ENCODE data around the gene PZP.

PZP gene

DNA sequence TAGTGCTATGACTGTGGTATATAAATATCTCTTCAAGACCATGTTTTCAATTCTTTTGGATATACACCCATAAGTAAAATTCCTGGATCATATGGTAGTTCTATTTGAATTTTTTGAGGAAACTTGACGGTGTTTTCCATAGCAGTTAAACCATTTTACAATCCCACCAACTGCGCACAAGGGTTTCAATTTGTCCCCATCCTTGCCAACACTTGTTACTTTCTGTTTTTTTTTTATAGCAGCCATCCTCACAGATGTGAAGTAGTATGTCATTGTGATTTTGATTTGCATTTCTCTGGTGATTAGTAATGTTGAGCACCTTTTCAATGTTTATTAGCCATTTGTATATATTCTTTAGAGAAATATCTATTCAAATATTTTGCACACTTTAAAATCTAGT, 78.0 kb downstream of the PZP start:
- WGBS (ENCODE audit: extremely low coverage, insufficient coverage, low lambda C conversion rate) = no CpG with 5 or more reads among the region's 2 CpGs
- H2BK5ac ChIP-seq (ENCODE audit: low read length) = no peak overlapping the region
- no peaks in the 10 kb centered on the region for H3K79me2 ChIP-seq (ENCODE audit: control insufficient read depth, insufficient read depth, low read length)
- no peak overlapping the region for H4K8ac ChIP-seq (ENCODE audit: low read depth, low read length)
- H4K5ac ChIP-seq (ENCODE audit: low read length) = no peak overlapping the region
- H2BK15ac ChIP-seq (replicated peaks; ENCODE audit: low read depth) = no peak overlapping the region
- no peak overlapping the region for H3K23ac ChIP-seq (ENCODE audit: low read length)
- no peak overlapping the region for H3K4me2 ChIP-seq (ENCODE audit: low read length)
- DNase-seq = no peak
- H2AK5ac ChIP-seq (ENCODE audit: low read length) = no peak overlapping the region
- H3K27ac ChIP-seq (ENCODE audit: low read depth, low read length) = no peak overlapping the region
- H3K4me1 ChIP-seq (ENCODE audit: control insufficient read depth, low read depth, low read length) = no peaks in the 10 kb centered on the region
- no peak overlapping the region for H3K4me3 ChIP-seq (ENCODE audit: low read length)
- no peaks in the 10 kb centered on the region for H3K36me3 ChIP-seq (ENCODE audit: control insufficient read depth, insufficient read depth, low read length)
- H3K18ac ChIP-seq (ENCODE audit: low read length) = no peak overlapping the region
- H3K4ac ChIP-seq (ENCODE audit: low read depth, low read length) = no peak overlapping the region
- no peaks in the 10 kb centered on the region for H3K27me3 ChIP-seq (ENCODE audit: insufficient read depth, low read length, poor library complexity)
- no peak overlapping the region for H3K9ac ChIP-seq (ENCODE audit: low read length)
- no peak overlapping the region for H2BK120ac ChIP-seq (ENCODE audit: low read depth, low read length)
- no peak overlapping the region for H3K56ac ChIP-seq (ENCODE audit: low read length)
- no peaks in the 10 kb centered on the region for H3K79me1 ChIP-seq (ENCODE audit: low read length)

DNA sequence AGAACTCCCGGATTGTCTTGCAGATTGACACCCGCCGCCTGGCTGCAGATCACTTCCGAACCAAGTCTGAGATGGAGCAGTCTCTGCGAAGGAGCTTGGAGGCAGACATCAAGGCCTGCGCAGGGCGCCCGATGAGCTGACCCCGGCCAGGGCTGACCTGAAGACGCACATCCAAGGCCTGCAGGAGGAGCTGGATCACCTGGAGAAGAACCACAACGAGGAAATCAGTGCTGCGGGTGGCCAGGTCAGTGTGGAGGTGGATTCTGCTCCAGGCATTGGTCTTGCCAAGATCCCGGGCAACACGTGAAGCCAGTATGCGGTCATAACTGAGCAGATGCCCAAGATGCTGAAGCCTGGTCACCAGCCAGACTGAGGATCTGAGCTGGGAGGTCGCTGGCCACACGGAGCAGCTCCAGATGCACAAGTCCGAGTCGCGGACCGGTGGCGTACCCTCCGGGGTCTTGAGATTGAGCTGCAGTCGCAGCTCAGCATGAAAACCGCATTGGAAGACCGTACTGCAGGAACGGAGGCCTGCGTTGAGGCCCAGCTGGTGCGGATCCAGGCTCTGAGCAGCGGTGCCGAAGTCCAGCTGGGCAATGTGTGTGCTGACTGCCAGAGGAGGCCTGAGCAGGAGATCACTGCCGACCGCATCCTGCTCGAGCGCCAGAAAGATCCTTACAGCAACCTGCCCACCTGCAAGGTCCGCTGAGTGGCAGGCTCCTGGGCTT, 80.1 kb downstream of the PZP start:
- Histone ChIP-seq H3K23ac (ENCODE audit: low read length) (no peak overlapping the region), H4K5ac (ENCODE audit: low read length) (no peak overlapping the region), H3K4me2 (ENCODE audit: low read length) (no peak overlapping the region), H3K4me1 (ENCODE audit: control insufficient read depth, low read depth, low read length) (no peaks in the 10 kb centered on the region), H2BK120ac (ENCODE audit: low read depth, low read length) (no peak overlapping the region), H2BK5ac (ENCODE audit: low read length) (no peak overlapping the region), H2AK5ac (ENCODE audit: low read length) (no peak overlapping the region), H3K79me2 (ENCODE audit: control insufficient read depth, insufficient read depth, low read length) (no peaks in the 10 kb centered on the region), H3K36me3 (ENCODE audit: control insufficient read depth, insufficient read depth, low read length) (no peaks in the 10 kb centered on the region), H3K56ac (ENCODE audit: low read length) (no peak overlapping the region), H4K8ac (ENCODE audit: low read depth, low read length) (no peak overlapping the region), H3K9ac (ENCODE audit: low read length) (no peak overlapping the region), H2BK15ac (replicated peaks; ENCODE audit: low read depth) (no peak overlapping the region), H3K4ac (ENCODE audit: low read depth, low read length) (no peak overlapping the region), H3K4me3 (ENCODE audit: low read length) (no peak overlapping the region), H3K27me3 (ENCODE audit: insufficient read depth, low read length, poor library complexity) (no peaks in the 10 kb centered on the region), H3K18ac (ENCODE audit: low read length) (no peak overlapping the region), H3K79me1 (ENCODE audit: low read length) (no peaks in the 10 kb centered on the region), H3K27ac (ENCODE audit: low read depth, low read length) (no peak overlapping the region)
- no peak for DNase-seq
- no CpG with 5 or more reads among the region's 36 CpGs for WGBS (ENCODE audit: extremely low coverage, insufficient coverage, low lambda C conversion rate)

DNA sequence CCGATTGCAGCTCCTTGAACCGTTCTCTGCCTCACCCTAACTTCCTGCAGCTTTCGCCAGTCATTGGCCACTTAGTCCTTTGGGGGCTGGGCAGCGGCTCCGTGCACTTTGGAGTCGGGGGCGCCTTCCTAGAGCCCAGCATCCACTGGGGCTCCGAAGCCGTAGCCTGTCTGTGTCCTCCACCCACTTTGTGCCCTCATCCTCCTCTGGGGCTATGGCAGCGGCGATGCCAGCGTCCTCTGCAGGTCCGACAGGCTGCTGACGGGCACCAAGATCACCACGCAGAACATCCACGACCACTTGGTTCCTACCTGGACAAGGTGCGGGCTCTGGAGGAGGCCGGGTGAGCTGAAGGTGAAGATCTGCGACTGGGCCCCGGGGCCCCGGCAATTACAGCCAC, 80.7 kb downstream of the PZP start:
- Histone ChIP-seq H2BK120ac (ENCODE audit: low read depth, low read length) (no peak overlapping the region), H4K5ac (ENCODE audit: low read length) (no peak overlapping the region), H3K4me2 (ENCODE audit: low read length) (no peak overlapping the region), H3K4ac (ENCODE audit: low read depth, low read length) (no peak overlapping the region), H3K9ac (ENCODE audit: low read length) (no peak overlapping the region), H3K79me2 (ENCODE audit: control insufficient read depth, insufficient read depth, low read length) (no peaks in the 10 kb centered on the region), H2AK5ac (ENCODE audit: low read length) (no peak overlapping the region), H3K4me3 (ENCODE audit: low read length) (no peak overlapping the region), H3K27me3 (ENCODE audit: insufficient read depth, low read length, poor library complexity) (no peaks in the 10 kb centered on the region), H3K56ac (ENCODE audit: low read length) (no peak overlapping the region), H3K79me1 (ENCODE audit: low read length) (no peaks in the 10 kb centered on the region), H3K18ac (ENCODE audit: low read length) (no peak overlapping the region), H3K36me3 (ENCODE audit: control insufficient read depth, insufficient read depth, low read length) (no peaks in the 10 kb centered on the region), H3K4me1 (ENCODE audit: control insufficient read depth, low read depth, low read length) (no peaks in the 10 kb centered on the region), H4K8ac (ENCODE audit: low read depth, low read length) (no peak overlapping the region), H2BK15ac (replicated peaks; ENCODE audit: low read depth) (no peak overlapping the region), H3K27ac (ENCODE audit: low read depth, low read length) (no peak overlapping the region), H3K23ac (ENCODE audit: low read length) (no peak overlapping the region), H2BK5ac (ENCODE audit: low read length) (no peak overlapping the region)
- DNase-seq = no peak
- no CpG with 5 or more reads among the region's 21 CpGs for WGBS (ENCODE audit: extremely low coverage, insufficient coverage, low lambda C conversion rate)

DNA sequence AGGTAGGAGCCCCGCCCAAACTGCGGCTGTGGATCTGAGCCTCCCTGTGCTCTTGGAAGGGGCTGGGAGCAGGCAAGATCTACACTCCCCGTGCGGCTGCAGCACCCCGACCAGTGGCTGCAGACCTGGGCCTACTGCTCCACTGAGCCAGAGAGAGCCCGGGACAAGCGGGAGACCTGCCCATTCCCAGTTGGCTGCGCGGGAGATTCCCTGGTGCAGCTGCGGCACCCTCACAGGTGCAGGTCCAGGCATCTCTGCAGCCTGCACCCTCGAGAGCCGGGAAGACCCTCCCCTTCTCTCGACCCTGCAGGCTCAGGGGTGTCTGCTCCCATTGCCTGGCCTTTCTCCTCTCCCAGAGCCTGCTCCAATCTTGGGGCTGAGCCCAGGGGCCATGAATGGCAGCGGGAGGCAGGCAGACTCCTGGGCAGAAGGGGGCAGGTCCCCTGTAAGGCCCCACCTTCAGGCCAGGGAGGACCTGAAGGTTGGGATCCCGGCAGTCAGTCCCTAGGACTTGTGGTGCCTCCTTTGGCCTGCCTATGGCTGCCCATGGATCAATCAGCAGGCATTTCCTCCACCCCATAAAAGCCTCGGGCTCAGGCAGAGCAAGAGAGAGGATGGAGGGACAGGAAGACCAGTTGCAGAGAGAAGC, 83.7 kb downstream of the PZP start:
- Histone ChIP-seq H3K79me2 (ENCODE audit: control insufficient read depth, insufficient read depth, low read length) (no peaks in the 10 kb centered on the region), H4K8ac (ENCODE audit: low read depth, low read length) (no peak overlapping the region), H2AK5ac (ENCODE audit: low read length) (no peak overlapping the region), H3K4ac (ENCODE audit: low read depth, low read length) (no peak overlapping the region), H3K4me2 (ENCODE audit: low read length) (no peak overlapping the region), H3K27ac (ENCODE audit: low read depth, low read length) (no peak overlapping the region), H2BK5ac (ENCODE audit: low read length) (no peak overlapping the region), H3K23ac (ENCODE audit: low read length) (no peak overlapping the region), H4K5ac (ENCODE audit: low read length) (no peak overlapping the region), H3K18ac (ENCODE audit: low read length) (no peak overlapping the region), H3K9ac (ENCODE audit: low read length) (no peak overlapping the region), H3K27me3 (ENCODE audit: insufficient read depth, low read length, poor library complexity) (no peaks in the 10 kb centered on the region), H2BK15ac (replicated peaks; ENCODE audit: low read depth) (no peak overlapping the region), H3K4me1 (ENCODE audit: control insufficient read depth, low read depth, low read length) (no peaks in the 10 kb centered on the region), H2BK120ac (ENCODE audit: low read depth, low read length) (no peak overlapping the region), H3K4me3 (ENCODE audit: low read length) (no peak overlapping the region), H3K56ac (ENCODE audit: low read length) (no peak overlapping the region), H3K79me1 (ENCODE audit: low read length) (no peaks in the 10 kb centered on the region), H3K36me3 (ENCODE audit: control insufficient read depth, insufficient read depth, low read length) (no peaks in the 10 kb centered on the region)
- WGBS (ENCODE audit: extremely low coverage, insufficient coverage, low lambda C conversion rate) = no CpG with 5 or more reads among the region's 16 CpGs
- no peak for DNase-seq

DNA sequence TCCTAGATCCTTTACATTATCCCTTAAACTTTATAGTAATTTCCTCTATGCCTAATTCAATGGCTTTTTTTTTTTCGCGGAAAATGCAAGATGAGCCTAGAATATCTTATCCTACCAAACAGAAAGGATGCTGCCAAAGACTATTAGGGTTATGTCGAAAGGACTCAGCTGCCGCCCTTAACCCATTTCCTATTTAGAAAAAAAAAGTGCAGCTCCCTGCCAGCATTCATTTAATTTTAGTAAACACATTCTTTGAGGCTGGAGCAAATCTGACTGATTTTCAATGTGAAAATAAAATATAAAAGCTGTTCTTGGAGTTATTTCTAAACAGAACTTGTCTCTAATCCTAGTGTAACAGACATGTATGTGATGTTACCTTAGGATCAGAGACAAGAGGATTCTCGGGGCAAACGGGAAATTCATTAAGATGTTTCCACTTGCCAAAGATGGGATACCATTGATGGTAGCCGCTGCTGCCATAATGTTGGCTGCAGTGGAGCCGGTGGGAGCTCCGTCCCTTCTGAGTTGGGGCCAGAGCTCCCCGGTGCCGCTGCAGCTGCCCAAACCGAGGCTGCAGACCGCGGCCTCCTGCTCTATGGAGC, 84.3 kb downstream of the PZP start:
- H3K9ac ChIP-seq (ENCODE audit: low read length) = no peak overlapping the region
- no peak overlapping the region for H3K4me3 ChIP-seq (ENCODE audit: low read length)
- H3K23ac ChIP-seq (ENCODE audit: low read length) = no peak overlapping the region
- H3K4ac ChIP-seq (ENCODE audit: low read depth, low read length) = no peak overlapping the region
- no peaks in the 10 kb centered on the region for H3K79me2 ChIP-seq (ENCODE audit: control insufficient read depth, insufficient read depth, low read length)
- no peaks in the 10 kb centered on the region for H3K27me3 ChIP-seq (ENCODE audit: insufficient read depth, low read length, poor library complexity)
- H2AK5ac ChIP-seq (ENCODE audit: low read length) = no peak overlapping the region
- no peak overlapping the region for H2BK15ac ChIP-seq (replicated peaks; ENCODE audit: low read depth)
- no peak overlapping the region for H3K18ac ChIP-seq (ENCODE audit: low read length)
- H3K4me1 ChIP-seq (ENCODE audit: control insufficient read depth, low read depth, low read length) = no peaks in the 10 kb centered on the region
- H3K79me1 ChIP-seq (ENCODE audit: low read length) = no peaks in the 10 kb centered on the region
- H2BK5ac ChIP-seq (ENCODE audit: low read length) = no peak overlapping the region
- H3K56ac ChIP-seq (ENCODE audit: low read length) = no peak overlapping the region
- no CpG with 5 or more reads among the region's 14 CpGs for WGBS (ENCODE audit: extremely low coverage, insufficient coverage, low lambda C conversion rate)
- no peak overlapping the region for H2BK120ac ChIP-seq (ENCODE audit: low read depth, low read length)
- no peak overlapping the region for H3K27ac ChIP-seq (ENCODE audit: low read depth, low read length)
- H3K4me2 ChIP-seq (ENCODE audit: low read length) = no peak overlapping the region
- no peak overlapping the region for H4K5ac ChIP-seq (ENCODE audit: low read length)
- no peaks in the 10 kb centered on the region for H3K36me3 ChIP-seq (ENCODE audit: control insufficient read depth, insufficient read depth, low read length)
- H4K8ac ChIP-seq (ENCODE audit: low read depth, low read length) = no peak overlapping the region
- DNase-seq = no peak
